Keratinocyte (primary cell): ENCODE measurements around the gene NUDT1. TPM values are rescaled to one million over a fixed set of nuclear protein-coding genes. Genes with fewer than 3 reads are reported as not detected.
A peak's percentile ranks its signal among the peaks of the same experiment; 100 is the strongest.

Experiments used
- DNase-seq: peaks from one replicate; pipeline ENCODE4 v3.0.0-alpha.2; 2011; ENCODE audit warnings: low read depth, missing footprints, low spot score
- FAIRE-seq: peaks from 2 replicates; lab custom pipeline; 2011; peaks lifted over from hg19 to GRCh38; lab: Jason Lieb, UNC
- H2AFZ ChIP-seq: 2 replicates; pipeline ENCODE4 v1.6.0; 2012; ENCODE audit warnings: low read length, control low read depth, inconsistent platforms; ENCODE audit not compliant: control insufficient read depth
- H3K27ac ChIP-seq: 2 replicates; pipeline ENCODE4 v1.5.1; 2011; ENCODE audit warnings: low read length; ENCODE audit not compliant: control insufficient read depth, insufficient read depth
- H3K27me3 ChIP-seq: 3 replicates; pipeline ENCODE4 v1.6.0; 2011; ENCODE audit warnings: low read length; ENCODE audit not compliant: control insufficient read depth, insufficient read depth; ENCODE audit errors: extremely low read depth
- H3K36me3 ChIP-seq, 2 experiments: 2 replicates in 1 of 2; 3 replicates in 1 of 2; pipeline ENCODE4 v1.5.1; 2011; ENCODE audit warnings: low read length in 2 of 2, mild to moderate bottlenecking in 1 of 2; ENCODE audit not compliant: control insufficient read depth in 2 of 2, insufficient read depth in 2 of 2; ENCODE audit errors: extremely low read depth in 1 of 2
- H3K4me1 ChIP-seq: 3 replicates; pipeline ENCODE4 v1.5.1; 2011; ENCODE audit warnings: low read length; ENCODE audit not compliant: control insufficient read depth, insufficient read depth; ENCODE audit errors: extremely low read depth
- H3K4me2 ChIP-seq: 3 replicates; pipeline ENCODE4 v1.6.0; 2011; ENCODE audit warnings: low read depth, low read length; ENCODE audit not compliant: control insufficient read depth, insufficient read depth; ENCODE audit errors: extremely low read depth
- H3K4me3 ChIP-seq, 3 experiments: fragments of 200-600 bp in 1 of 3; sonication (generic) in 1 of 3; 2 replicates in 2 of 3; 3 replicates in 1 of 3; pipeline ENCODE4 v1.5.1; 2011 to 2016; ENCODE audit warnings: low read length in 3 of 3, mild to moderate bottlenecking in 3 of 3, control low read depth in 2 of 3, inconsistent platforms in 1 of 3, low read depth in 1 of 3, mixed read lengths in 1 of 3, mixed run types in 1 of 3, moderate library complexity in 1 of 3; ENCODE audit not compliant: control insufficient read depth in 2 of 3, insufficient read depth in 2 of 3; ENCODE audit errors: extremely low read depth in 1 of 3
- H3K79me2 ChIP-seq: 2 replicates; pipeline ENCODE4 v1.6.0; 2012; ENCODE audit warnings: low read length; ENCODE audit not compliant: control insufficient read depth, insufficient read depth
- H3K9ac ChIP-seq: 3 replicates; pipeline ENCODE4 v1.6.0; 2011; ENCODE audit warnings: low read length; ENCODE audit not compliant: control insufficient read depth, insufficient read depth; ENCODE audit errors: extremely low read depth
- H3K9me1 ChIP-seq: 3 replicates; pipeline ENCODE4 v1.6.0; 2011; ENCODE audit warnings: low read length; ENCODE audit not compliant: control insufficient read depth, insufficient read depth; ENCODE audit errors: extremely low read depth
- H3K9me3 ChIP-seq: 2 replicates; pipeline ENCODE4 v1.5.1; 2012; ENCODE audit warnings: low read depth, low read length; ENCODE audit not compliant: control insufficient read depth
- H4K20me1 ChIP-seq: 3 replicates; pipeline ENCODE4 v1.6.0; 2011; ENCODE audit warnings: low read length; ENCODE audit not compliant: control insufficient read depth, insufficient read depth; ENCODE audit errors: extremely low read depth
- CTCF ChIP-seq, 3 experiments: IDR thresholded peaks in 1 of 3; conservative IDR thresholded peaks in 1 of 3; optimal IDR thresholded peaks in 1 of 3; 2 replicates in 2 of 3; 3 replicates in 1 of 3; pipeline versions ENCODE3 to v1.5.1; 2011; ENCODE audit warnings: low read length in 3 of 3, mild to moderate bottlenecking in 3 of 3, moderate library complexity in 2 of 3, control low read depth in 1 of 3, inconsistent platforms in 1 of 3; ENCODE audit not compliant: insufficient read depth in 2 of 3; ENCODE audit errors: extremely low read depth in 1 of 3
- EZH2 ChIP-seq: IDR thresholded peaks from one replicate; pipeline ENCODE4 v1.6.1; 2012; ENCODE audit warnings: inconsistent platforms, mild to moderate bottlenecking, low read length, moderate library complexity
- dilution Hi-C: fragments of 300-500 bp; cut with MboI; formaldehyde crosslinking; loops from one replicate; pipeline ENCODE4 v1.7.0; 2020; ENCODE audit warnings: low sequenced_read_pairs; ENCODE audit not compliant: extremely low pct_ligation_motif_present
- polyA plus RNA-seq, 5 experiments: library from polyadenylated mRNA; depleted of rRNA in 3 of 5; stranded (reverse) in 3 of 5; stranded (forward) in 1 of 5; unstranded in 1 of 5; fragments of >200 nt; gene quantifications; 1 replicate in 1 of 5; 2 replicates in 3 of 5; 3 replicates in 1 of 5; pipeline versions ENCODE4 v1.2.1 to v1.2.3, GENCODE V29; 2011 to 2012; ENCODE audit warnings: missing spikeins in 2 of 5, low read depth in 1 of 5, low replicate concordance in 1 of 5

NUDT1 gene
- polyA plus RNA-seq, 1 donor (not counting 4 experiments of a cell fraction or from before 2014, with no cell fraction given) = 21.9 TPM

- peaks cover 11% of the 10 kb centered on the region for H3K4me1 ChIP-seq
- dilution Hi-C loops = no loop called here
These were observed 48.3 kb upstream of the NUDT1 start for GRCh38 chr7:2193575-2194305.

GRCh38 chr7:2195400-2196246, 46.4 kb upstream of the NUDT1 start:
- dilution Hi-C loops = no loop called here
- TF ChIP-seq CTCF (optimal IDR thresholded peaks at IDR 0.05 in 1 of 3, IDR thresholded peaks at IDR 0.05 in 1 of 3, conservative IDR thresholded peaks at IDR 0.05 in 1 of 3; ENCODE audit: extremely low read depth in 1 of 3, insufficient read depth in 2 of 3, low read length in 3 of 3) = no peak
- TF ChIP-seq EZH2 = no peak
- DNase-seq = peak; percentile 48
- Histone ChIP-seq H4K20me1 (no peaks in the 10 kb centered on the region), H3K36me3 (peaks cover 2 to 7% of the 10 kb centered on the region in 2 experiments), H3K27me3 (no peaks in the 10 kb centered on the region), H3K9me3 (no peaks in the 10 kb centered on the region), H3K4me2 (peak overlapping the region; percentile 43), H3K27ac (no peak overlapping the region), H2AFZ (no peak overlapping the region), H3K4me1 (peaks cover 11% of the 10 kb centered on the region), H3K4me3 (no peak overlapping the region), H3K79me2 (no peaks in the 10 kb centered on the region), H3K9ac (no peak overlapping the region), H3K9me1 (no peaks in the 10 kb centered on the region)
- FAIRE-seq = peak; percentile 97

More at GRCh38 chr7:2193575-2194305, 48.3 kb upstream of the NUDT1 start:
- H3K9ac ChIP-seq = no peak overlapping the region
- H4K20me1 ChIP-seq = no peaks in the 10 kb centered on the region
- TF ChIP-seq CTCF (optimal IDR thresholded peaks at IDR 0.05 in 1 of 3, IDR thresholded peaks at IDR 0.05 in 1 of 3, conservative IDR thresholded peaks at IDR 0.05 in 1 of 3; ENCODE audit: extremely low read depth in 1 of 3, insufficient read depth in 2 of 3, low read length in 3 of 3) (no peak), EZH2 (no peak)
- H3K27me3 ChIP-seq = no peaks in the 10 kb centered on the region
- FAIRE-seq (no peak), DNase-seq (no peak)
- H2AFZ ChIP-seq = no peak overlapping the region
- no peak overlapping the region for H3K4me3 ChIP-seq
- H3K79me2 ChIP-seq = peaks cover 3% of the 10 kb centered on the region
- H3K9me1 ChIP-seq = no peaks in the 10 kb centered on the region
- no peak overlapping the region for H3K4me2 ChIP-seq
- peaks cover 0 to 7% of the 10 kb centered on the region in 2 experiments for H3K36me3 ChIP-seq
- H3K27ac ChIP-seq = no peak overlapping the region
- H3K9me3 ChIP-seq = no peaks in the 10 kb centered on the region
